SJSA1 (cell line): Measurements from ENCODE around the gene DHX58. TPM values are rescaled to one million over a fixed set of nuclear protein-coding genes. Genes with fewer than 3 reads are reported as not detected.

ENCODE experiments used
- DNase-seq, 2 experiments: peaks; one replicate each; pipeline ENCODE4 v3.0.0-alpha.2; 2015 to 2020; ENCODE audit warnings: low spot score in 2 of 2, low read depth in 1 of 2
- H3K27ac ChIP-seq: fragments of 250-450 bp; sonication (Bioruptor Pico); 2 replicates; pipeline ENCODE4 v1.5.1; 2020; ENCODE audit warnings: mild to moderate bottlenecking, moderate library complexity
- H3K27me3 ChIP-seq: fragments of 250-450 bp; sonication (Bioruptor Pico); replicated peaks from 2 replicates; pipeline ENCODE4 v1.5.1; 2020; ENCODE audit warnings: mild to moderate bottlenecking, moderate library complexity
- H3K36me3 ChIP-seq: fragments of 250-450 bp; sonication (Bioruptor Pico); 2 replicates; pipeline ENCODE4 v1.5.1; 2020; ENCODE audit warnings: mild to moderate bottlenecking
- H3K4me1 ChIP-seq: fragments of 250-450 bp; sonication (Bioruptor Pico); replicated peaks from 2 replicates; pipeline ENCODE4 v1.6.1; 2021; ENCODE audit warnings: mild to moderate bottlenecking
- H3K4me3 ChIP-seq: fragments of 250-450 bp; sonication (Bioruptor Pico); 2 replicates; pipeline ENCODE4 v1.5.1; 2020; ENCODE audit warnings: mild to moderate bottlenecking
- H3K9me3 ChIP-seq: fragments of 250-450 bp; sonication (Bioruptor Pico); replicated peaks from 2 replicates; pipeline ENCODE4 v1.5.1; 2020; ENCODE audit warnings: mild to moderate bottlenecking
- total RNA-seq: library from RNA; depleted of rRNA; stranded (reverse); fragments of >200 nt; shearing (Covaris generic); gene quantifications from 2 replicates; pipeline ENCODE4 v1.2.3, GENCODE V29; 2014

DHX58 gene
- total RNA-seq, 1 experiment from 2014 or later, result 1.4 TPM

DNA sequence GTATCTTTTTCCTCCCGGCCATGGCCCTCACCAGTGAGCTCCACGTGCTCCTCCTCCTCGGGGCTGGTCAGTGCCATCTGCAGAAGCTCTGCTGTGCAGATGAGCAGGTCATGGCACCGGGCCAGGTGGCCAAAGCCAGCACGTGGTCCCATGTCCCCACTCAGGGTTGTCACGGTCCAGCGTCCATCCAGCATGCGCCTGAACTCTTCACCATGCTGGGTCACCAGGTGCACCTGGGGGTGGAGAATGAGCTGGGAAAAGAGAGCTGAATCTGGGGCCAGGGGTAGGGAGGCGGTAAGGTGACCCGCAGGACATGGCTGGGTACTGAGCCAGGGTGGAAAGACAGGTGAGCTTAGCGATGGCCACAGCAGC, 1.3 kb downstream of the DHX58 start:
- no peak overlapping the region for H3K4me3 ChIP-seq
- no peak for DNase-seq
- no peaks in the 10 kb centered on the region for H3K9me3 ChIP-seq
- H3K27ac ChIP-seq, result no peak overlapping the region
- no peaks in the 10 kb centered on the region for H3K27me3 ChIP-seq
- H3K36me3 ChIP-seq, result peaks cover 15% of the 10 kb centered on the region
- peaks cover 17% of the 10 kb centered on the region for H3K4me1 ChIP-seq

GRCh38 chr17:42110301-42111264, 1.9 kb downstream of the DHX58 start:
- H3K36me3 ChIP-seq, result peaks cover 8% of the 10 kb centered on the region
- no peak for DNase-seq
- no peak overlapping the region for H3K4me3 ChIP-seq
- H3K4me1 ChIP-seq, result peaks cover 17% of the 10 kb centered on the region
- no peak overlapping the region for H3K27ac ChIP-seq
- H3K27me3 ChIP-seq, result no peaks in the 10 kb centered on the region
- H3K9me3 ChIP-seq, result no peaks in the 10 kb centered on the region

- Histone ChIP-seq H3K9me3 (no peaks in the 10 kb centered on the region), H3K4me3 (no peak overlapping the region), H3K4me1 (peaks cover 17% of the 10 kb centered on the region), H3K27ac (no peak overlapping the region), H3K36me3 (peaks cover 8% of the 10 kb centered on the region), H3K27me3 (no peaks in the 10 kb centered on the region)
- DNase-seq, result no peak
These were observed 3.4 kb downstream of the DHX58 start for GRCh38 chr17:42109086-42109485.

DNA sequence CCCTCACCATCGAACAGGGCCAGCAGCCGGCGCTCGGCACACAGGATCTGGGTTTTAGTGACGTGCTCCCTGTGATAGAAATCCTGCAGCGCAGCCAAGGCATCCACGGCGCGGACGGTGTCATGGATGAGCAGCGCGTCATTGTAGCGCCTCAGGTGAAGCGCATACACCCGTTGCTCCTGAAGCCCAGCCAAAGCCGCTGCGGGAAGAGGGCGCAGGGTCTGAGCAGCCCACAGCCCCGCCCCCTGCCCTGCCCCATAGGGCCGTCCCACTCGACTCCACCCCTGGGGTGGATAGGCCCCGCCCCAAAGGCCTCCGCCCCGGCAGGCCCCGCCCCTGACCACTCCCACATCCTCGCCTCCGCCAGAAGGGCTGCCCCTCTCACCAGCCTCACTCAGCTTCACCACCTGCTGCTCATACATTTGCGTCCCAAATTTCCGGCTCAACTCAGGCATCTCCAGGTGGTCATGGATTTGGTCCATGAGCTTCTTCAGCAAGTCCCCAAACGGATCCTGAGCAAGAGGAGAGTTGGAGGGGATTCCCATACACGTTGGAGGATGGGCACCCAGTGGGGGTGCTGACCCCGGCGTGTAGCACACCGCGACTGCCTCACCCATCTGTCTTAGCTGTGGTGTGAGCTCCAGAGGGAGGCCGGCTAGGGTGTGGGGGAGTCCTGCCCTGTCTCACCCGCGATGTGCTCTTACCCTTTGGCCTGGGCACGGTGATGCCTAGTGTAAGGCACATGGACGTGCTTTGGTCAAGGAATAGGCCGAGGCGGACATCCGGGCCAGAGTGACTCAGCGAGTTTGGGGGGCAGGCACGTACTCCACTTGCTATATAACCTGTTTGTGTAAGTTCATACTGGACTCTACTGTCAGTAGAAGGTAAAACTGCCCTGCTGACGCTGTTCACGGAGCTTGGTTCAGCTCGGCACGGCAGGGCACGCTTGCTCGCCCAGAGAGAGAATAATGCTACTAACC, 4.6 kb downstream of the DHX58 start:
- Histone ChIP-seq H3K4me3 (no peak overlapping the region), H3K9me3 (no peaks in the 10 kb centered on the region), H3K27ac (no peak overlapping the region), H3K27me3 (no peaks in the 10 kb centered on the region), H3K4me1 (peaks cover 15% of the 10 kb centered on the region), H3K36me3 (peaks cover 3% of the 10 kb centered on the region)
- DNase-seq, result no peak

- H3K36me3 ChIP-seq, result no peaks in the 10 kb centered on the region
These were observed 5.4 kb downstream of the DHX58 start for GRCh38 chr17:42107124-42107523.

DNA sequence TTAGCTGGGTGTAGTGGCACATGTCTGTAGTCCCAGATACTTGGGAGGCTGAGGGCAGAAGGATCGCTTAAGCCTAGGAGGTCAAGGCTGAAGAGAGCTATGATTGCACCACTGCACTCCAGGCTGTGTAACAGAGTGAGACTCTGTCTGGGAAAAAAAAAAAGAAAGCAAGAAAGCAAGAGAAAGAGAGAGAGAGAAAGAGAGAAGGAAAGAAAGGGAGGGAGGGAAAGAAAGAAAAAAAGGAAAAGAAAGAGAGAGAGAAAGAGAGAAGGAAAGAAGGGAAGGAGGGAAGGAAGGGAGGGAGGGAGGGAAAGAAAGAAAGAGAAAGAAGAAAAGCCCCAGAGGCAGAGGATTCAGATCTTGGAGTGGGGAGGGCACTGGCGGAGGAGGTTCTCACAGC, 6.5 kb downstream of the DHX58 start:
- Histone ChIP-seq H3K27me3 (no peaks in the 10 kb centered on the region), H3K27ac (no peak overlapping the region), H3K36me3 (no peaks in the 10 kb centered on the region), H3K4me1 (no peaks in the 10 kb centered on the region), H3K9me3 (no peaks in the 10 kb centered on the region), H3K4me3 (no peak overlapping the region)
- no peak for DNase-seq

More at GRCh38 chr17:42107124-42107523, 5.4 kb downstream of the DHX58 start:
- Histone ChIP-seq H3K4me1 (peaks cover 10% of the 10 kb centered on the region), H3K27ac (no peak overlapping the region), H3K27me3 (no peaks in the 10 kb centered on the region), H3K4me3 (no peak overlapping the region), H3K9me3 (no peaks in the 10 kb centered on the region)
- DNase-seq, result no peak

DNA sequence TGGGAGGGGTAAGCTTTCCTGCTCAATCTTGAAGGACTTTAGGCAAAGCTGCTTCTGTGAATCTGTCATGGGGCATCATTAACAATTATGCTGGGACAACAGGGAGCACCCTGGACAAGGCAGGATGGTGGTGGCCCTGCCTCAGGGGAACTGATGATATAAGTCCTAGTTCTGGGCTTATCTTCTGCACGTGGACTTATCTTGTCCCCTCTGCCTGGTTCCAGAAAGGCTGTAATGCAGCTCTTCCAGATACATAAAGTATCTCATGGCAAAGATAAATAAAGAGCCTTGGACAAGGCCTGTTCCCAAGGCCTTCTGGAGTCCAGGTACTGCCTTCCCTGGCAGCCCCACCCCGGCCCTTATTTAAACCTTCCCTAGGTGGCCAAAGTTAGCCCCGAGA, 8.2 kb downstream of the DHX58 start:
- H3K27me3 ChIP-seq, result no peaks in the 10 kb centered on the region
- H3K4me1 ChIP-seq, result no peaks in the 10 kb centered on the region
- H3K27ac ChIP-seq, result no peak overlapping the region
- DNase-seq, result no peak
- H3K9me3 ChIP-seq, result no peaks in the 10 kb centered on the region
- H3K36me3 ChIP-seq, result no peaks in the 10 kb centered on the region
- no peak overlapping the region for H3K4me3 ChIP-seq

DNA sequence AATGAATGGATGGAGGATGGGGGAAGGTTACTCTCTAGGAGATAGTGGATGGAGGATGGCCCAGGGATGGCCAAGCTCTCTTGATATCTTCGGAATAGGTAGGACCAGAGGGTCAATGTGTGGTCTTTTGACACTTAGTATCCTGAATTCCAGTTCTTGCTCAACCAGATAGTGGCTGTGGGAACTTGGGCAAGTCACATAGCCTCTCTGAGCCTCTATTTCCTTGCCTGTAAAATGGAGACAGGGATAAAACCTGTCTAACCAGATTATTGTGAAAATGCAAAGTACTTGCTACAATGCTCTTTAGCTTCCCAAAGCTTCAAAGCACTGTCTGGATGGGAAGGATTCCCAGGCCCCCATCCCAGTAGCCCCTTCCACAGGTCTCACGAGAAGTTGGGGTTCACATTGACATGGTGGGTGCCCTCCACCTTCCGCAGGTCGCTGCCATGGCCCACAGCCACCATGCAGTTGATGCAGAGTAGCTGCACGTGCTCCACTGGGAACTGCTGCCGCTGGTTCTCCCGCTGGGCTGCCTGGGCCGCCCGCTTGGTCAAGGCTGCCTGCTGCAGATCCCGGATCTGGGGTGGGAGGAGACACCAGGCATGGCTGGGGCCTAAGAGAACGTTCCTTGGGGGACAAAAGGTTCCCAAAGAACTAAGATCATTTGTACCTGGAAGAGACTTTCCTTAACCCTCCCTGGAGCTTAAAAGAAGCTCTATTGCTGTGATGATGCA, 9.1 kb downstream of the DHX58 start:
- H3K9me3 ChIP-seq, result no peaks in the 10 kb centered on the region
- H3K27ac ChIP-seq, result no peak overlapping the region
- H3K4me1 ChIP-seq, result no peaks in the 10 kb centered on the region
- DNase-seq, result no peak
- no peak overlapping the region for H3K4me3 ChIP-seq
- H3K27me3 ChIP-seq, result no peaks in the 10 kb centered on the region
- no peaks in the 10 kb centered on the region for H3K36me3 ChIP-seq

DNA sequence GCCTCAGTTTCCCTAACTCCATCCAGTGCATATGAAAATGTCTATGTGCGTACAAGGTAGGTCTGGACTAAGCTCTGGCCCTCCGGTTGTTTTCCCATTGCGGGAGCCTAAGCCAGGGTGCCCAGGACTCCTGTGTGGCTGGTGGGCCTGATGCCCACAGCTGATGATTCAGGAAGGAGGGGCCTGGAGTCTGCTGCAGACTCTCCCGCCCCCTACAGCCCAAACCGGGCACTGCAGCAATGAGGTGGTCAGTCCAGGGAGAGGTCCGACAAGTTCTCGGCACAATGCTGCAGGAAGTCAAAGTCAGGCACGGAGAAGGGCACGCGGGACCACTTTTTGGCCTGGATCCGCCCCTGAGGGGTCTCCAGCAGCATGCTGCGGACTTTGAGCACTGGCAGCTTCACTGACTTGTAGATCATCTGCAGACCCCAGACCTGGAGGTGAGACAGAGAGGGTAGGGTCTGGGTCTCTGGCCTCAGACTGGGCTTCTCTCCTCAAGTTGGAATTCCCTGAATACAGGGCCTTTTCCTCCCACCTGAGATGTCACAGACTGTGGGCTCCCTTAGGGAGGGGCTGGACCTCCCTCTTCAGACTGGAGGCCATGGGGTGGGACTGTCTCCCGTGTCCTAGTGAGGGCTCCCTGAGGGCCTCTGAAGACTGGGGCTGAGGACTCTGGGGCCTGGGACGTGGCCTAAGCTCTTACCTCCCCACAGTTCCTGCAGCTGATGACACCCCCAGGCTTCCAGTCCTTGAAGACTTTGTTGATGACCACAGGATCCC, 10.8 kb downstream of the DHX58 start:
- H3K4me3 ChIP-seq, result no peak overlapping the region
- peak; percentile 51 to 78 for DNase-seq
- H3K27me3 ChIP-seq, result no peaks in the 10 kb centered on the region
- no peaks in the 10 kb centered on the region for H3K36me3 ChIP-seq
- no peaks in the 10 kb centered on the region for H3K4me1 ChIP-seq
- H3K27ac ChIP-seq, result no peak overlapping the region
- no peaks in the 10 kb centered on the region for H3K9me3 ChIP-seq

DNA sequence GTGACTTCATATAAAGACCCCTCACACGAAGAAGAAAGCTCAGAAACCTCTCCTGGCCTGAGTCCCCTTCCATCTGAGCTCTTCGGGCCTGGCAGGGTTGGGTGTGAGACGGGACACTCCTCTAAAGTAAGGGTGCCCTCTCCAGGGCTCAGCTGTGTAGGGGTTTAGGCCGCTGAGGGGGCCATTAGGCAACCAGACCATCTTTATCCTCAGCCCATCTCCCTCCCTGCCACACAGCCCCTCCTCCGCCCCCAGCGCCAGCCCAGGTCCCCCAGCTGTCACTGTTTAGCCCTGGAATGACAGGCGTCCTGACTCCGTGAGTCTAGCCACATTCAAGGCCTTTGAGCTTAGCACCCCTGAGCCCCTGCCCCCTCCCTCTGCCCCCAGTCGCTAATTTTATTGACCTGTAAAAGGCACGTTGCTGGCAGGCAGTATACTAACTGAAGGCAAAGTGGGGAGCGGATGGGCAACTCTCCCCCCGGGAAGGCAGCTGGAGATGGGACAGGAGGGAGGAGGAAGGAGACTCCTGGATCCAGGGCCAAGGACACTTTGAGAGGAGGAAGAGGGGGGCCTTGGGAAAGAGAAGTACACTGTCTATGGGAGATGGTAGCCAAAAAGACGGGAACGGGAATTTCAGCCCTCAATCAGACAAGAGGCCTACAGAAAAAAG, 13.6 kb downstream of the DHX58 start:
- Histone ChIP-seq H3K27ac (no peak overlapping the region), H3K9me3 (no peaks in the 10 kb centered on the region), H3K36me3 (no peaks in the 10 kb centered on the region), H3K4me1 (no peaks in the 10 kb centered on the region), H3K27me3 (no peaks in the 10 kb centered on the region), H3K4me3 (no peak overlapping the region)
- no peak for DNase-seq

- DNase-seq, result no peak
- no peaks in the 10 kb centered on the region for H3K36me3 ChIP-seq
- H3K27me3 ChIP-seq, result no peaks in the 10 kb centered on the region
These were observed 14.6 kb downstream of the DHX58 start, which contains the start of gene ZNF385C for GRCh38 chr17:42097691-42098631. Gene ZNF385C, minus strand, starts transcription at chr17:42098473. Its CDS starts 35,417 bp downstream, at chr17:42063056.

More at GRCh38 chr17:42097691-42098631, 14.6 kb downstream of the DHX58 start, which contains the start of gene ZNF385C:
- no peak within 1 kb of the TSS for H3K4me3 ChIP-seq
- H3K27ac ChIP-seq, result no peak within 1 kb of the TSS
- no peaks in the 10 kb centered on the region for H3K9me3 ChIP-seq
- no peaks in the 10 kb centered on the region for H3K4me1 ChIP-seq
